Measurements from ENCODE around the gene GDPD4.

- TF ChIP-seq EP300 (IDR thresholded peaks at IDR 0.05) (no peak), CTCF (IDR thresholded peaks at IDR 0.05) (no peak), POLR2AphosphoS5 (IDR thresholded peaks at IDR 0.05) (no peak)
Observed at GRCh38 chr11:77172666-77172982, 128.9 kb downstream of the GDPD4 start.

Measured in stomach (tissue), 4 donors.